ENCODE data around the gene TMEM121. TPM values are rescaled to one million over a fixed set of nuclear protein-coding genes. Genes with fewer than 3 reads are reported as not detected.

Gene TMEM121
- total and polyA plus RNA-seq, 10 of the 15 experiments (the other 5 are each of a cell fraction or from before 2014, with no cell fraction given): 0.04 to 4.9 (median 1.2) TPM; not detected in 2

DNA sequence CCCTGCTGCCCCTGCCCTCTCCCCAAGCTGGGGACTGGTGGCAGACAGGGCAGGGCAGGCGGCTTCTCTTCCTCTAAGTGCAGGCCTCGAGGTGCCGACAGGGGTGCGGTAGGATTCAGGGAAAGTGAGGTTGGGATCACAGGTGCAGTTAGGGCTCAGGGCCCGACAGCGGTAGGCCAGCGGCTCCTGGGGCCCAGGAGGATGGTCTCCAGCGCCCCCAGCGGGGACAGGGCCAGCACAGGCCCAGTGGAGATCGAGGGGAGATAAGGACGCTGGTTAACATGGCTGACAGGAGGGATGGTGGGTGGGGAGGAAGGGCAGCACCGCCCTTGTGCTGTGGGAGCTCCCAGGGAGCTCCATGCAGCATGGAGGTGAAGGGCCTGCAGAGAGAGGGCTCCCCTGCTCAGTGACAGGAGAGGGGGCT is 40.6 kb upstream of the TMEM121 start (continued):
- TF ChIP-seq, protein P1, sequence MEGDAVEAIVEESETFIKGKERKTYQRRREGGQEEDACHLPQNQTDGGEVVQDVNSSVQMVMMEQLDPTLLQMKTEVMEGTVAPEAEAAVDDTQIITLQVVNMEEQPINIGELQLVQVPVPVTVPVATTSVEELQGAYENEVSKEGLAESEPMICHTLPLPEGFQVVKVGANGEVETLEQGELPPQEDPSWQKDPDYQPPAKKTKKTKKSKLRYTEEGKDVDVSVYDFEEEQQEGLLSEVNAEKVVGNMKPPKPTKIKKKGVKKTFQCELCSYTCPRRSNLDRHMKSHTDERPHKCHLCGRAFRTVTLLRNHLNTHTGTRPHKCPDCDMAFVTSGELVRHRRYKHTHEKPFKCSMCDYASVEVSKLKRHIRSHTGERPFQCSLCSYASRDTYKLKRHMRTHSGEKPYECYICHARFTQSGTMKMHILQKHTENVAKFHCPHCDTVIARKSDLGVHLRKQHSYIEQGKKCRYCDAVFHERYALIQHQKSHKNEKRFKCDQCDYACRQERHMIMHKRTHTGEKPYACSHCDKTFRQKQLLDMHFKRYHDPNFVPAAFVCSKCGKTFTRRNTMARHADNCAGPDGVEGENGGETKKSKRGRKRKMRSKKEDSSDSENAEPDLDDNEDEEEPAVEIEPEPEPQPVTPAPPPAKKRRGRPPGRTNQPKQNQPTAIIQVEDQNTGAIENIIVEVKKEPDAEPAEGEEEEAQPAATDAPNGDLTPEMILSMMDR (IDR thresholded peaks at IDR 0.05 in 2 of 3, conservative IDR thresholded peaks at IDR 0.05 in 1 of 3; ENCODE audit: control insufficient read depth in 2 of 3, extremely low read depth in 1 of 3, insufficient read depth in 1 of 3, low read depth in 3 of 3, low read length in 3 of 3): peak; percentile 23 to 44 (median 29); a peak in 3 of 6 replicates
- TF ChIP-seq SREBF2 (IDR thresholded peaks at IDR 0.05; ENCODE audit: low read length): no peak
- TF ChIP-seq ZNF274 (IDR thresholded peaks at IDR 0.05; ENCODE audit: insufficient read depth, insufficient read length): no peak
- TF ChIP-seq RBBP5 (conservative IDR thresholded peaks at IDR 0.05): no peak
- no peak for TF ChIP-seq EGR1 (IDR thresholded peaks at IDR 0.05; ENCODE audit: borderline replicate concordance in 1 of 2, low read depth in 2 of 2, low read length in 2 of 2)
- TF ChIP-seq, protein P2, sequence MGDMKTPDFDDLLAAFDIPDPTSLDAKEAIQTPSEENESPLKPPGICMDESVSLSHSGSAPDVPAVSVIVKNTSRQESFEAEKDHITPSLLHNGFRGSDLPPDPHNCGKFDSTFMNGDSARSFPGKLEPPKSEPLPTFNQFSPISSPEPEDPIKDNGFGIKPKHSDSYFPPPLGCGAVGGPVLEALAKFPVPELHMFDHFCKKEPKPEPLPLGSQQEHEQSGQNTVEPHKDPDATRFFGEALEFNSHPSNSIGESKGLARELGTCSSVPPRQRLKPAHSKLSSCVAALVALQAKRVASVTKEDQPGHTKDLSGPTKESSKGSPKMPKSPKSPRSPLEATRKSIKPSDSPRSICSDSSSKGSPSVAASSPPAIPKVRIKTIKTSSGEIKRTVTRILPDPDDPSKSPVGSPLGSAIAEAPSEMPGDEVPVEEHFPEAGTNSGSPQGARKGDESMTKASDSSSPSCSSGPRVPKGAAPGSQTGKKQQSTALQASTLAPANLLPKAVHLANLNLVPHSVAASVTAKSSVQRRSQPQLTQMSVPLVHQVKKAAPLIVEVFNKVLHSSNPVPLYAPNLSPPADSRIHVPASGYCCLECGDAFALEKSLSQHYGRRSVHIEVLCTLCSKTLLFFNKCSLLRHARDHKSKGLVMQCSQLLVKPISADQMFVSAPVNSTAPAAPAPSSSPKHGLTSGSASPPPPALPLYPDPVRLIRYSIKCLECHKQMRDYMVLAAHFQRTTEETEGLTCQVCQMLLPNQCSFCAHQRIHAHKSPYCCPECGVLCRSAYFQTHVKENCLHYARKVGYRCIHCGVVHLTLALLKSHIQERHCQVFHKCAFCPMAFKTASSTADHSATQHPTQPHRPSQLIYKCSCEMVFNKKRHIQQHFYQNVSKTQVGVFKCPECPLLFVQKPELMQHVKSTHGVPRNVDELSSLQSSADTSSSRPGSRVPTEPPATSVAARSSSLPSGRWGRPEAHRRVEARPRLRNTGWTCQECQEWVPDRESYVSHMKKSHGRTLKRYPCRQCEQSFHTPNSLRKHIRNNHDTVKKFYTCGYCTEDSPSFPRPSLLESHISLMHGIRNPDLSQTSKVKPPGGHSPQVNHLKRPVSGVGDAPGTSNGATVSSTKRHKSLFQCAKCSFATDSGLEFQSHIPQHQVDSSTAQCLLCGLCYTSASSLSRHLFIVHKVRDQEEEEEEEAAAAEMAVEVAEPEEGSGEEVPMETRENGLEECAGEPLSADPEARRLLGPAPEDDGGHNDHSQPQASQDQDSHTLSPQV (IDR thresholded peaks at IDR 0.05): no peak

Data from GM12878 (cell line).